ENCODE results near the gene COL6A1. TPM values are rescaled to one million over a fixed set of nuclear protein-coding genes. Genes with fewer than 3 reads are reported as not detected.

Gene COL6A1
- polyA plus RNA-seq, 1 donor, result 205 TPM

GRCh38 chr21:46023555-46023954, 42.0 kb downstream of the COL6A1 start:
- DNase-seq, result peak; percentile 63

DNA sequence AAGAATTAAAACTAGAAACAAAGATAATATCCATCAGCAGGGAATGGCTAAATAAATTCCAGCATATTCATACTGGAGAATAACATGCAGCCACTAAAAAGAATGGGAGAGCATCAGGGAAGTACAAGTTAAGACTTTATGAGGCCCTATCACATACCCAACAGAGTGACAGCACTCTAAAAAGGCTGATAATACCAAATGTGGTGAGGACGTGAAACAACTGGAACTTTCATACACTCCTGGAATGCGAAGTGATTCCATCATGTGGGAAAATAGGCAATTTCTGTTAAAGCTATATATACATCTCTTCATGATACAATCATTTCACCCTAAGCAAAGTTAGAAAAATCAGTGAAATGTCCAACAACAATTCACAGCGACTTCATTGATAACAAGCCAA, 42.6 kb downstream of the COL6A1 start:
- no peak for DNase-seq

GRCh38 chr21:46025113-46025770, 43.7 kb downstream of the COL6A1 start:
- DNase-seq, result no peak

GRCh38 chr21:46027851-46028493, 46.4 kb downstream of the COL6A1 start:
- DNase-seq, result no peak

- peak; percentile 54 for DNase-seq
These were observed 47.1 kb downstream of the COL6A1 start for GRCh38 chr21:46028573-46029091.

- DNase-seq, result no peak
These were observed 47.8 kb downstream of the COL6A1 start for GRCh38 chr21:46029186-46029924.

DNA sequence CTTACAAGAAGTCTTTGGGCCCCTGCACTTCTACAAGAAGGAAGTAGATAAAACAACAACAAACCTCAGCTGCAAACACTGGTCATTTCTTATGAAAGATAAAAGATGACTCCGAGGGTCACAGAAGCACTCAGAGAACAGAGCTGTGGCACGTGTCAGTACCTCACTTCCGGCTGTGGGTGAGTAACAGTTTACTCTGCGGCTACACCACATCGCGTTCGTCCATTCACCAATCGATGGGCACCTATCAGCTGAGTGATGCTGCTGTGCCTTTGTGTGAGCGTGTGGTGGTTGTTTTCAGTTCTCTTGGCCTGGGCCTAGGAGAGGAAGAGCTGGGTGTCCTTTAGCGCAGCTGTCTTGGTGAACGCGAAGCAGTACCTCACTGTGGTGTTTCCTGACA, 49.9 kb downstream of the COL6A1 start:
- no peak for DNase-seq

GRCh38 chr21:46032100-46032499, 50.5 kb downstream of the COL6A1 start:
- no peak for DNase-seq

DNA sequence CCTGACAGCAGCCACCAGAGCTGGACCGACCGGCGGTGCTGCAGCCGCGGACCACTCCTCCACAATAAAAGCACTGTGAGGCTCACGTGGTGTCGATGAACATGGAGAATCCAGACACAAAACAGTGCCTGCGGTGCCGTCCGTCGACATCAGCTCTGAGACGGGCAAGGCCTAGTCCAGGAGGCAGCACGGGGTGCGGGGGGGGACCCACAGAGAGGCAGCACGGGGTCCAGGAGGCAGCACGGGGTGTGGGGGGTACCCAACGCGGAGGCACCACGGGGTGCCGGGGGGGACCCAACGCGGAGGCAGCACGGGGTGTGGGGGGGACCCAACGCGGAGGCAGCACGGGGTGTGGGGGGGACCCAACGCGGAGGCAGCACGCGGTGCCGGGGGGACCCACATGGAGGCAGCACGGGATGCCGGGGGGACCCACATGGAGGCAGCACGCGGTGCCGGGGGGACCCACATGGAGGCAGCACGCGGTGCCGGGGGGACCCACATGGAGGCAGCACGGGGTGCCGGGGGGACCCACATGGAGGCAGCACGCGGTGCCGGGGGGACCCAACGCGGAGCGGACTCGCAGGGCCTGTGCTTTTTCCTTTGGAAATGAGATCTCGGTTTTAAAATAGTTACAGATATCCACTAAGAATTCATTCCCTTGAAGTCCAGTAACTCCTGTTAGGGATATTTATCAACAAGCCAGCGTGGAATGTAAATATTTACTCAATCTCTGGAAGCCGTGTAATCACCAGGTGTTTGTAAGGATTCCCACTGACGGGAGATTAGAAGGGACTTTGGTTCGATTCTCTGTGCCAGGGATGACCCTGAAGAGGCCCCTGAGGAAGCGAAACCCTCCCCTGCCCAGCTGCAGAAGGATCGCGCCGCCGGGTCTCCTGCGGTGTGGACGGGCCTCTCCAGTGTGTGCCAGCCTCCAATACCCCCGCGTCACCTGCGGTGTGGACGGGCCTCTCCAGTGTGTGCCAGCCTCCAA, 52.1 kb downstream of the COL6A1 start:
- DNase-seq, result no peak

- peak; percentile 74 for DNase-seq
These were observed 54.5 kb downstream of the COL6A1 start for GRCh38 chr21:46035809-46036695.

DNA sequence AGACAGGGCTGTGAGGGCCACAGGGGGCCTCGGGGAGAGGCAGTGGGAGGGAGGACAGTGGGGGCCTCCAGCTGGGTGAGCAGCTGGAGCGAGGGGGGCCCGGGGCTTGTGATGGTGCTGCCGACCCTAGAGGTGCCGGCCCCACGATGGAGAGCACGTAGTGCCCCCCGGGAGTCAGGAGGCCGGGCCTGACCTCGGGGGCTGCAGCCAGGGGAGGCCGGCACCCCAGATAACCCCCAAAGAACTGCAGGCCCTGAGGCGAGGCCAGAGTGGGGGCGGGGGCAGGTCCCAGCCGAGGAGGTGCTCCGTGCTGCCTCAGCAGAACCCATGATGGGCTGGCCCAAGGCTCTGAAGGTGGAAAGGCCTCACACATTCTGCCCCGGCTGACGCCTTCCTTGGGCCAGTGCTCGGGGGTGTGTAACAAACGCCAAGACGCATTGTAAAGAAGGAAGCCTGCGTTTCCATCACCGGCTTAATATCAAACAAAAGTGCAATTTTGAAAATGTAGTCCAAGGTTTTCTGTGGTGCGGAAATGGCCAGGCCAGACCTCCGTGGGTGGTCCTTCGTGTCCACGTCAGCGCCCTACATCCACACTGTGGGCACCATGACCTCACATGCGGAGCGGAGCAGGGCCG, 55.2 kb downstream of the COL6A1 start:
- DNase-seq, result no peak

DNA sequence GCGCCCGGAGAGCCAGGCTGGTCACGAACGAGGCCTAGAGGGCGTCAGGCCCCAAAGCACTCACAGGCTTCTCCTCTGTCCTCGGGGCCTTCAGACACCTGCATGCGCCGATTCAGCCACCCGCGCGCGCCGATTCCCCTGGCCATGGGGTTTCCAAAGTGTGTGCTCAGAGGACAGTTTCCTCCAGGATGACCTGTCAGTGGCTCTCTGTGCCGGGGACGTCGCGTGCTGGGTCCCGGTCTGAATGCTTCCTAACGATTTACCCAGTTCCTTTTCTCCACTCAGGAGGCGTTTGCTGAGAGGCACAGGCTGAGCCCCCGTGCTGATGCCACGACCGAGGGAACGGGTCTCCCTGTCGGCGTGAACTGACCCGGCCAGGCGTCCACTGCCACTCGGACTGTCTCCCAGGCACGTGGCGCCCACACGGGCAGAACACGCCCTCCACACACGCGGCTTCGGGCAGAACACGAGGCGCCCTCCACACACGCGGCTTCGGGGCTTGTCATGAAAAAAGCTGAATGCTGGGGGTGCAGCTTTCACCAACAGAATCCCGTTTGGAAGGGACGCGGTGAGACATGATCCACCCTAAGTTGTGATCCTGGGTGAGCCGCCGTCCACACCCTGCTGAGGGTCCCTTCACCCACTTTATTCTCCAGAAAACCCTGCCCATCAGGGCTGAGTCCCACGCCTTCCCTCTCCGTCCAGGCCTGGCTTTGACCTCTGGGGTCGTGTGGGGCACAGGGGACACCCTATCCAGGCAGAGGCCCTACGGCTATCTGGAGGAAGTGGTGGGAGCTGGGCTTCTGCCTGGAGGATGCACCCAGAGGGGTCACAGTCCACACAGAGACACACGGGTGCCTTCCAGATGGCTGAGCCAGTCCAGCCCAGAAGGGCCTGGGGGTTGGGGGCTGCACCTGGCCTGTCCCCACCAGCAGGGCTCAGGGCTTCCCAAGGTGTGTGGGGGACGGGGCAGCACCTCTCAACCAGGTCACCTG, 56.1 kb downstream of the COL6A1 start:
- no peak for DNase-seq

DNA sequence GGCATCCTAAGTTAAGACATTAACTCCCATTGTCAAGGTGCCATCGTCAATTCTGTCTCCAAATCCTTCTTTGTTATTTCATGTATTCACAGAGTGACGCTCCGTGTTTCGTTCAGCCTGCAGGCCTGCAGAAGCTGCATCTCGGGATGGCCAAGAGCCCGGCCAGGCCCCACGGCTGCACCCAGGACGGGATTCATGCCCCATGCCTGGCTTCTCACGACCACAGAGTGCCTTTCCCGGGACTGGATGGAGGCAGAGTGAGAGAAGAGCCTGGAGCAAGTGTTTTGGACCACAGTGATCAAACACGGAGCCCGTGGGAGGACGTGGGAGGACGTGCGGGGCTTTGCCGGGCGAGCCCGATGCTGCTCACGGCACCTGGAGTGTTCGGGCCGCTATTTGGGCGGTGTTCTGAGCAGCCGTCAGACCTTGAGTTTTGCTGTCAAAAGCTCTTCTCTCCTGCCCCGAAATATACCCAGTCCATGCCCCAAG, 56.8 kb downstream of the COL6A1 start:
- DNase-seq, result no peak

DNA sequence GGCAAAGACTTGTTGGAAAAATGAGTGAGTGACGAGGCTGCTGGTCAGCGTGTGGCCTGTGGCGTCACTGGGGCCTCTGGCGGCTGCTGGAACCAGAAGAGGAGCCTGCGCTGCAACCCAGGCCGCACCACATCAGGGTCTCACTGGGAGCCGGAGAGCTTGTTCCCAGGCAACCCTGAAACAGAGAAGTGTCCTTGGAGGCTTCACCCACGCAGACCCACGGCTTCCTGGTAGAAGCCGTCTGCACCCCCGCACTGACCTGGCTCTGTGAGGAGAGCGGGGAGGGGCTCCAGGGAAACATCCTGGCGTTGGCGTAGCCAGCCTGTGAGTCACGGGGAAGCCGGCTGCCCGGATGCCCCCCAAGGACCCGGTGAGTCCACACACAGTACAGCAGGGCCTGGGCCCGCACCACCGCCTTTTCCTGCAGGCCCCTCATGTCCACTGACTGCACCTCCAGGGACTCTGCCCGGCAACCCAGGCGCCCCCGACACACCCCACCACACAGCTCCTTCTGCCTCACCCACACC, 57.4 kb downstream of the COL6A1 start:
- no peak for DNase-seq

DNA sequence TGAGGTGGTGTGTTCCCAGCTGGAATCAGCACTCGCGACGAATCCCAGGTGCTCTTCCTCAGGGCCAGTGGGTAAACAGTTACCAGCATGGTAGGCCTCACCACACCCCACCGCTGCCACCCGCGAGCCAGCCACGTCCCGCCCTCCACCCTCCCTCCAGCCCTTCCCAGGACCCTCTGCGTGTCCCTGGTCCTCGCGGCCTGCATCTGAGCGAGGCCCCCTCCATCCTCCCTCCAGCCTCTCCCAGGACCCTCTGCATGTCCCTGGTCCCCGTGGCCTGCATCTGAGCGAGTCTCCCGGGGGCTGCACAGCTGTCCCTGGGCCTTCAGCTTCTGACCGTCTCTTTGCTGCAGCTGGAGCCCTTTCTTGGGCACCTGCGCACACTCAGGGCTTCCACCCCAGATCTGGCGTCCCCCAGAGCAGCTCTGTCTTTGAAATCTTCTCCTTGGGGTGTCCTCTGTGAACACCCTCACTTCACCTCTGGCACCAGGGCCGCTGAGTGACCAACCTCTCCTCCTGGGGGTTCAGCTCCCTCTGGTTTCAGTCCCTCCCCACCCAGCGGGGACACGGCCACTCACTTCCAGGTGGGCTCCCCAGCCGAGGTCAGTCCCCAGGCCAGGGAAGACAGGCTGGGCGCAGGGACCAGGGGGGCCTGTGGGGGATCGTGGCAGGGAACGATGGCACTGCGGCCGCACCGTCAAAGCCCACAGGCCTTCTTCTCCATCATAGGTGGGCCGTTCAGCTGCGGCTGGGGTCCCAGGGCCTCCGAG, 58.5 kb downstream of the COL6A1 start:
- no peak for DNase-seq

GRCh38 chr21:46040707-46041106, 59.1 kb downstream of the COL6A1 start:
- DNase-seq, result no peak

DNA sequence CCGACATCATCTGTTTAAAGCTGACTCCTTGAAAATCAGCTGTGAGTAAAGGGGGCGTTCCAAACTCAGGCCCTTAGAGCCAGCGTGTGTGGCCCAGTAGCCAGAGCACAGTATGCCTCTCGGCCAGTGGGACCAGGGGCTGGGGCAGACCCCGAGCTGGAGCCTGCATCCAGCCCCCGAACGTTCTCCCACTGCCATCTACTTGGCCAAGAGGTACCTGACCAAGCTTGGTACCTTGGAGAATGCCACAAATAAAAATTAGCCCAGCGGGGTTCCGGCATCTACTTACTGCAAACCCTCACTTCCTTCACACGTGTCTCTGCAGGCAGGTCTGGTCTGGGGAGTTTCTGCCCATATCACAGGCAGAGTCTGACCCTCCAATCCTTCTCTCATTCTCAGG, 59.6 kb downstream of the COL6A1 start:
- no peak for DNase-seq

DNA sequence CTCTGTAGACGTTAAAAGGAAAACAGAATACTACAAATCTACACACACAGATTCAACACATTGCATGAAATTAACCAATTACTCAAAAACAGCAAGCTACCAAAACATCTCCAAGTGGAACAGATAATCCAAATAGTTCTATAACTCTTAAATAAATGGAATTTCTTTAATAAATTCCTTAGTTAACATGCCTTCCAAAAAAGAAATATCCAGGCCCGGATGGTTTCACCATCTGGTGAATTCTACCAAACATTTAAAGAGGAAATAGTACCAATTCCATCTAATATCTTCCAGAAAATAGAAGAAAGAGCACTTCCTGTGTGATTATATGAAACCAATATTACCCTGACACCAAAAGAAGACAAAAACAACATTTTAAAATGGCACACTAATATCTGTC, 63.6 kb downstream of the COL6A1 start:
- DNase-seq, result no peak

Measured in left kidney (tissue), 2 donors.